ENCODE data around the gene MMP25. TPM values are rescaled to one million over a fixed set of nuclear protein-coding genes. Genes with fewer than 3 reads are reported as not detected.

The MMP25 gene
- total RNA-seq, 2 donors from 2014 or later: 4.2 TPM; not detected in 1

DNA sequence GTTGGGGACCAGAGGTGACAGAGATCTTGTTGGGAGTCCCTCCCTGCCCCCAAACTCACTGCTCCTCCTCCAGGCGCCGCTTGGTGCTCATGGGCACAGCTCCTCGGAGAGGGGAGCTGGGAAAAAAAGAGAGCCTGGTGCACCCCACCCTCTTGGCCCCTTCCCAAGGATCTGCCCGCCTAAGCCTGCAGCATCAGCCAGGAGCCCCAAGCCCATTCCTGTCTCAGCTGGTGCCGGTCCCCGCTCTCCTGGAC, 23.0 kb upstream of the MMP25 start:
- Histone ChIP-seq H3K27ac (peak overlapping the region; percentile 94 to 100), H3K27me3 (replicated peaks; ENCODE audit: insufficient read depth) (no peaks in the 10 kb centered on the region), H3K9me3 (no peaks in the 10 kb centered on the region), H3K4me1 (ENCODE audit: control insufficient read depth in 1 of 2, low read depth in 2 of 2) (peaks cover 0 to 39% of the 10 kb centered on the region in 2 donors), H3K36me3 (peaks cover 12% of the 10 kb centered on the region), H3K4me3 (peak overlapping the region; percentile 98)
- ATAC-seq (ENCODE audit: insufficient number of reproducible peaks, low FRiP score, low read depth) (no peak), DNase-seq (ENCODE audit: low spot score) (peak; percentile 48)
- TF ChIP-seq, protein P1, sequence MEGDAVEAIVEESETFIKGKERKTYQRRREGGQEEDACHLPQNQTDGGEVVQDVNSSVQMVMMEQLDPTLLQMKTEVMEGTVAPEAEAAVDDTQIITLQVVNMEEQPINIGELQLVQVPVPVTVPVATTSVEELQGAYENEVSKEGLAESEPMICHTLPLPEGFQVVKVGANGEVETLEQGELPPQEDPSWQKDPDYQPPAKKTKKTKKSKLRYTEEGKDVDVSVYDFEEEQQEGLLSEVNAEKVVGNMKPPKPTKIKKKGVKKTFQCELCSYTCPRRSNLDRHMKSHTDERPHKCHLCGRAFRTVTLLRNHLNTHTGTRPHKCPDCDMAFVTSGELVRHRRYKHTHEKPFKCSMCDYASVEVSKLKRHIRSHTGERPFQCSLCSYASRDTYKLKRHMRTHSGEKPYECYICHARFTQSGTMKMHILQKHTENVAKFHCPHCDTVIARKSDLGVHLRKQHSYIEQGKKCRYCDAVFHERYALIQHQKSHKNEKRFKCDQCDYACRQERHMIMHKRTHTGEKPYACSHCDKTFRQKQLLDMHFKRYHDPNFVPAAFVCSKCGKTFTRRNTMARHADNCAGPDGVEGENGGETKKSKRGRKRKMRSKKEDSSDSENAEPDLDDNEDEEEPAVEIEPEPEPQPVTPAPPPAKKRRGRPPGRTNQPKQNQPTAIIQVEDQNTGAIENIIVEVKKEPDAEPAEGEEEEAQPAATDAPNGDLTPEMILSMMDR (IDR thresholded peaks at IDR 0.05): no peak

DNA sequence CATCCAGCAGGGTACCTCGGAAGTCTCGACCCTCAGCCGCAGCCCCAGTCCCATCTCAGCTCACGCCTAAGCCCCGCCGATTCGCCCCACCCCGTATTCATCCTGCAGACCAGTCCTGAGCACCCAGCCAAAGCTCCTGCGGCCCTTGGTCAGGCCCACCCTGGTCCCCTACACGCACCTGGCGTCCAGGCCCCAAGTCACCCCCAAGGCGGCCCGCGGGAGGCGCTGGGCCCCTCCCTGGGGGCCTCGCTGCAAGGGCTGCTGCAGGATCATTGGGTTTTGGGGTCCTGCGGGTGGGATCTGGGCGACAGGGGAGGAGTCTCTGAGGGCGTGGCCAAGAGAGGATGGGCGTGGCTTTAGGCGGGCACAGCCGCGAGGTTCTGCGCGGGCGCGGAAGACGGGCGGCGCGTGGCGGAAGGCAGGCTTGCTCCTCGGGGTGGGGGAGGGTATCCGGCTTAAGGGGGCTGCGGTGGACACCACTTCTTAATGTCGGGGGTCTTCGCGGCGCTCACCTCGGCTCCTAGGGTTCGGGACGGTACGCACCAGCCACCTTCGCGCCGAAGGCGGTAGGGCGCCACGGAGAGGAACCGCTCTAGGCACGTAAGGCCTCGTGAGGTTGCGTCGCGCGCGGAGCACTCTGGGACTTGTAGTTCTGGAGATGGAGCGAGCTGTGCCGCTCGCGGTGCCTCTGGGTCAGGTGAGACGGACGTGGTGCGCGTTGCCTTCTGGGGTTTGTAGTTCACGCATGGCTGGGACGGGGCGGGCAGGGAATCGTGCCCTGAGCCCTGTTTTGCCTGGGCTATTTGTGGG, 22.5 kb upstream of the MMP25 start, which contains the start of the genes HCFC1R1 and THOC6:
Gene HCFC1R1, minus strand, starts transcription at position 274 of the 810 bp plus-strand sequence. Its CDS starts 1 bp downstream, at position 273.
Gene THOC6, plus strand, starts transcription at position 367 of the 810 bp plus-strand sequence. Its CDS starts 292 bp downstream, at position 659.
- Histone ChIP-seq H3K4me3 (peak within 1 kb of the TSS; percentile 98), H3K9me3 (no peaks in the 10 kb centered on the region), H3K4me1 (ENCODE audit: control insufficient read depth in 1 of 2, low read depth in 2 of 2) (peaks cover 0 to 39% of the 10 kb centered on the region in 2 donors), H3K27me3 (replicated peaks; ENCODE audit: insufficient read depth) (no peaks in the 10 kb centered on the region), H3K27ac (peak within 1 kb of the TSS; percentile 94 to 100), H3K36me3 (peaks cover 12% of the 10 kb centered on the region)
- DNase-seq (ENCODE audit: low spot score) (peak; percentile 92), ATAC-seq (ENCODE audit: insufficient number of reproducible peaks, low FRiP score, low read depth) (peak; percentile 32)
- TF ChIP-seq, protein P1 (IDR thresholded peaks at IDR 0.05): no peak

DNA sequence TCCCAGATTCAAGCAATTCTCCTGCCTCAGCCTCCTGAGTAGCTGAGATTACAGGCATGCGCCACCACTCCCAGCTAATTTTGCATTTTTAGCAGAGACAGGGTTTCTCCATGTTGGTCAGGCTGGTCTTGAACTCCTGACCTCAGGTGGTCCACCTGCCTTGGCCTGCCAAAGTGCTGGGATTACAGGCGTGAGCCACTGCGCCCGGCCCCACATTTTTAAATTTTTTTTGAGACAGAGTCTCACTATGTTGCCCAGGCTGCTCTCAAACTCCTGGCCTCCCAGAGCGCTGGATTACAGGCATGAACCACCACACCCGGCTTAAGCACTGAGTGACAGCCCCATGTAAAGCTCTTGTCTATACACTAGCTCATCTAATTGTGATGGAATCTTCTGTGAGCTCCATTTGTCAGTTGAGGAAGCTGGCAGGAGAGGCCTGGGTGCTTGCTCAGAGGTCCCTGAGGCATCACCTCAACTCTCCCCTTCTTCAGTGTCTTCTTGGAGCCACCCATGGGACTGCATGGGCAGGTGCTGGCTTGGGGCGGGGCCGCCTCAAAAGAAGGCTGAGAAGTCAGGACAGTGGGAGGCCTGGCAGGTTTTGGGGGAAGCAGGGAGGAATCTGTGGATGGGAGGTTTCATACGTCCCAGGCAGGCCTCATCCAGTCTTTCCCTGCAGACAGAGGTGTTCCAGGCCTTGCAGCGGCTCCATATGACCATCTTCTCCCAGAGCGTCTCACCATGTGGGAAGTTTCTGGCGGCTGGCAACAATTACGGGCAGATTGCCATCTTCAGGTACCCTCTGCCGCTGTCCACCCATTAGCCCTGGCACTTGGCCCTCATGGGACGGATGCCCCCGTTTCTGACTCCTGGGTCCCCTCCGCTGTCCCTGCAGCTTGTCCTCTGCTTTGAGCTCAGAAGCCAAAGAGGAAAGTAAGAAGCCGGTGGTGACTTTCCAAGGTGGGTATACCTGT, 21.0 kb upstream of the MMP25 start:
- H3K4me3 ChIP-seq: no peak overlapping the region
- H3K4me1 ChIP-seq (ENCODE audit: control insufficient read depth in 1 of 2, low read depth in 2 of 2): peaks cover 0 to 46% of the 10 kb centered on the region in 2 donors
- no peaks in the 10 kb centered on the region for H3K9me3 ChIP-seq
- H3K36me3 ChIP-seq: peaks cover 12% of the 10 kb centered on the region
- DNase-seq (ENCODE audit: low spot score) (no peak), ATAC-seq (ENCODE audit: insufficient number of reproducible peaks, low FRiP score, low read depth) (no peak)
- H3K27ac ChIP-seq: no peak overlapping the region
- TF ChIP-seq, protein P1 (IDR thresholded peaks at IDR 0.05): no peak
- peaks cover 4% of the 10 kb centered on the region for H3K27me3 ChIP-seq (replicated peaks; ENCODE audit: insufficient read depth)

DNA sequence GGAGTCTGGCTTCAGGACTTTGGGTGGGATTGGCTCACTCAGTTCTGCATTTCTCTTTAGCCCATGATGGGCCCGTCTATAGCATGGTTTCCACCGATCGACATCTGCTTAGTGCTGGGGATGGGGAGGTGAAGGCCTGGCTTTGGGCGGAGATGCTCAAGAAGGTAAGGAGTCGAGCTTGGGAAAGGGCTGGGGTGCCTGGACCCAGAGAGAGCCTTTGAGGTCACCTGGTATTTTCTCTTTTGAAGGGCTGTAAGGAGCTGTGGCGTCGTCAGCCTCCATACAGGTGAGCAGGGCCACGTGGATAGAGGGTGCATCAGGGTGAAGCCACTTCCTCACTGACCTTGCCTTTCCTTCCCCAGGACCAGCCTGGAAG, 20.4 kb upstream of the MMP25 start:
- Histone ChIP-seq H3K4me3 (no peak overlapping the region), H3K4me1 (ENCODE audit: control insufficient read depth in 1 of 2, low read depth in 2 of 2) (peaks cover 0 to 46% of the 10 kb centered on the region in 2 donors), H3K27me3 (replicated peaks; ENCODE audit: insufficient read depth) (peaks cover 4% of the 10 kb centered on the region), H3K9me3 (no peaks in the 10 kb centered on the region), H3K36me3 (peaks cover 12% of the 10 kb centered on the region), H3K27ac (no peak overlapping the region)
- DNase-seq (ENCODE audit: low spot score): no peak
- TF ChIP-seq, protein P1 (IDR thresholded peaks at IDR 0.05): no peak
- ATAC-seq (ENCODE audit: insufficient number of reproducible peaks, low FRiP score, low read depth): no peak

Data from thoracic aorta (tissue), 2 donors.